Brain microvascular endothelial cell (primary cell): ENCODE data around the gene ACR.
"Not testable (repeated sequence)": the region's sequence is repeated elsewhere in the genome, so short reads cannot be mapped to it uniquely, and the experiment has no call there.

Experiments
- DNase-seq: peaks from one replicate; pipeline ENCODE4 v3.0.0-alpha.2; 2020
- H3K27ac ChIP-seq: fragments of 250-450 bp; sonication (Bioruptor Pico); 2 replicates; pipeline ENCODE4 v1.5.1; 2020; ENCODE audit warnings: mild to moderate bottlenecking, moderate library complexity
- H3K27me3 ChIP-seq: fragments of 250-450 bp; sonication (Bioruptor Pico); replicated peaks from 2 replicates; pipeline ENCODE4 v1.5.1; 2020; ENCODE audit warnings: mild to moderate bottlenecking
- H3K36me3 ChIP-seq: fragments of 250-450 bp; sonication (Bioruptor Pico); replicated peaks from 2 replicates; pipeline ENCODE4 v1.5.1; 2020; ENCODE audit warnings: mild to moderate bottlenecking
- H3K4me3 ChIP-seq: 2 replicates; pipeline ENCODE4 v1.5.1; 2011; ENCODE audit warnings: low read depth, mild to moderate bottlenecking, control low read depth, low read length, moderate library complexity
- in situ Hi-C: cut with HindIII; loops from 2 replicates; pipeline ENCODE4 v1.10.0; 2017; ENCODE audit warnings: low sequenced_read_pairs, low pct_ligation_motif_present

Gene ACR

DNA sequence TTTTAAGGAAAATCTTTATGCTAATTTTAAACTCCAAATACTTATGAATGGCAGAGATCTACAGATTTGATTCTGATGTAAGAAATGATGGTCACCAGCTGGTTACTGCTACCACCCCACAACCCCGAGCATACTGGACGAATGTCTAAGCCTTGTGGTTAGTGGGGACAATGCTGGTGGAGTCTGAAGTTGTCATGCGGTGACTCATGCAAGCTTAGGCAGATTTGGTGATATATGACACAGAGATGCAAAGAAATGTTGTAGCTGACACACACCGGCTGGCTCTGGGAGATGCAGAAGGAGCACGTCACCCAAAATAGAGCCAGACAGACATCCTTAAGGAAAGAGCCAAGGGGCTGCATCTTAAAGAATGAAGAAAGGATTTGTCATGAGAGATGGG, 48.9 kb downstream of the ACR start:
- in situ Hi-C loops, H3K36me3 ChIP-seq, H3K27ac ChIP-seq, H3K4me3 ChIP-seq, H3K27me3 ChIP-seq: not testable (repeated sequence)
- peak; percentile 78 for DNase-seq
